Peyer's patch (tissue), 4 donors: Measurements from ENCODE around the gene TAF12. TPM values are rescaled to one million over a fixed set of nuclear protein-coding genes. Genes with fewer than 3 reads are reported as not detected.
"Not testable (repeated sequence)": the region's sequence is repeated elsewhere in the genome, so short reads cannot be mapped to it uniquely, and the experiment has no call there.

ENCODE experiments used
- DNase-seq, 3 donors: peaks; one replicate each; pipeline ENCODE4 v3.0.0-alpha.2; 2017 to 2019
- H3K27ac ChIP-seq, 4 donors: fragments of 200-600 bp; sonication (generic); one replicate each; pipeline ENCODE4 v1.5.1; 2016 to 2019
- H3K27me3 ChIP-seq, 2 donors: fragments of 200-600 bp; sonication (generic); one replicate each; pipeline ENCODE4 v1.5.1; 2019
- H3K36me3 ChIP-seq, 3 donors: fragments of 200-600 bp; sonication (generic); one replicate each; pipeline ENCODE4 v1.5.1; 2016 to 2019
- H3K4me1 ChIP-seq, 4 donors: fragments of 200-600 bp; sonication (generic); one replicate each; pipeline ENCODE4 v1.5.1; 2016 to 2019
- H3K4me3 ChIP-seq, 4 donors: fragments of 200-600 bp; sonication (generic); 1 replicate in 3 of 4; 2 replicates in 1 of 4; pipeline ENCODE4 v1.5.1; 2016 to 2019; ENCODE audit warnings: mild to moderate bottlenecking in 1 of 4
- H3K9me3 ChIP-seq, 4 donors: fragments of 200-600 bp; sonication (generic); one replicate each; pipeline ENCODE4 v1.5.1; 2016 to 2019; ENCODE audit warnings: mild to moderate bottlenecking in 1 of 4
- CTCF ChIP-seq, 6 experiments: fragments of 450-650 bp in 4 of 6; fragments of 200-600 bp in 2 of 6; sonication (generic) in 1 of 6; IDR thresholded peaks; one replicate each; pipeline ENCODE4 v1.5.1; 2017 to 2019; ENCODE audit warnings: antibody characterized with exemption in 6 of 6, mild to moderate bottlenecking in 3 of 6, moderate library complexity in 1 of 6
- POLR2A ChIP-seq, 2 donors: fragments of 450-650 bp; IDR thresholded peaks; one replicate each; pipeline ENCODE4 v1.5.1; 2017; ENCODE audit warnings: antibody characterized with exemption in 2 of 2, mild to moderate bottlenecking in 2 of 2, moderate library complexity in 2 of 2
- total RNA-seq, 4 donors: library from RNA; depleted of rRNA; stranded (reverse); fragments of >200 nt; gene quantifications; one replicate each; pipeline ENCODE4 v1.1.0, GENCODE V29; 2016

Gene TAF12
- total RNA-seq, 4 donors from 2014 or later: 12.2 to 34.7 (median 14.6) TPM

GRCh38 chr1:28602536-28603439 is 40.1 kb downstream of the TAF12 start:
- peaks cover 0 to 57% (median 0%) of the 10 kb centered on the region in 3 donors for H3K36me3 ChIP-seq
- TF ChIP-seq CTCF (IDR thresholded peaks at IDR 0.05) (peak; percentile 25 to 84 (median 62)), POLR2A (IDR thresholded peaks at IDR 0.05) (no peak)
- no peak overlapping the region for H3K27ac ChIP-seq
- no peaks in the 10 kb centered on the region for H3K27me3 ChIP-seq
- H3K9me3 ChIP-seq: no peaks in the 10 kb centered on the region
- H3K4me3 ChIP-seq: no peak overlapping the region
- DNase-seq: peak in 2 of 3 donors; percentile 29 to 77
- no peaks in the 10 kb centered on the region for H3K4me1 ChIP-seq

DNA sequence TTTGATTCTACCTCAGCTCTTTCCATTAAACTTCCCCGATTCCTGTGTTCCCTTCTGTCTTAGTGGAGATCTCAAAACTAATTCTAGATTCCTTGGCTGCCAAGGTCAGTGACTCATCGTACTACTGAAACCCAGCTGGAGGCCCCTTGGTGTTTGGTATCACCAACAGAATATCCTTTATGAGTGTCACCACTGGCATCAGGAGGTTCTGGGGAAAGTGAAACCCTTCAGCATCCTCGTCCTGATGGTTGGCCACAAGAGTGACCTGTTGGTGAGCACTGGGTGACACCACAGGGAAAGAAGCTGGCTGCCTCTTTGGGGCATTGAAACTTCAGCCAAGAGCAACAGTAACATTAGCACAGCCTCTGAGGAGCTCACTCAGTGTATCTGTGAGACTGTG is 41.2 kb downstream of the TAF12 start:
- Histone ChIP-seq H3K4me1 (no peaks in the 10 kb centered on the region), H3K27me3 (no peaks in the 10 kb centered on the region), H3K36me3 (peaks cover 0 to 46% (median 0%) of the 10 kb centered on the region in 3 donors), H3K27ac (no peak overlapping the region), H3K9me3 (no peaks in the 10 kb centered on the region), H3K4me3 (no peak overlapping the region)
- TF ChIP-seq POLR2A (IDR thresholded peaks at IDR 0.05): no peak
- TF ChIP-seq CTCF (IDR thresholded peaks at IDR 0.05): no peak
- no peak for DNase-seq

GRCh38 chr1:28596276-28596675 is 46.6 kb downstream of the TAF12 start:
- H3K4me3 ChIP-seq, H3K4me1 ChIP-seq, DNase-seq, H3K9me3 ChIP-seq, H3K27me3 ChIP-seq, H3K27ac ChIP-seq, H3K36me3 ChIP-seq: not testable (repeated sequence)

DNA sequence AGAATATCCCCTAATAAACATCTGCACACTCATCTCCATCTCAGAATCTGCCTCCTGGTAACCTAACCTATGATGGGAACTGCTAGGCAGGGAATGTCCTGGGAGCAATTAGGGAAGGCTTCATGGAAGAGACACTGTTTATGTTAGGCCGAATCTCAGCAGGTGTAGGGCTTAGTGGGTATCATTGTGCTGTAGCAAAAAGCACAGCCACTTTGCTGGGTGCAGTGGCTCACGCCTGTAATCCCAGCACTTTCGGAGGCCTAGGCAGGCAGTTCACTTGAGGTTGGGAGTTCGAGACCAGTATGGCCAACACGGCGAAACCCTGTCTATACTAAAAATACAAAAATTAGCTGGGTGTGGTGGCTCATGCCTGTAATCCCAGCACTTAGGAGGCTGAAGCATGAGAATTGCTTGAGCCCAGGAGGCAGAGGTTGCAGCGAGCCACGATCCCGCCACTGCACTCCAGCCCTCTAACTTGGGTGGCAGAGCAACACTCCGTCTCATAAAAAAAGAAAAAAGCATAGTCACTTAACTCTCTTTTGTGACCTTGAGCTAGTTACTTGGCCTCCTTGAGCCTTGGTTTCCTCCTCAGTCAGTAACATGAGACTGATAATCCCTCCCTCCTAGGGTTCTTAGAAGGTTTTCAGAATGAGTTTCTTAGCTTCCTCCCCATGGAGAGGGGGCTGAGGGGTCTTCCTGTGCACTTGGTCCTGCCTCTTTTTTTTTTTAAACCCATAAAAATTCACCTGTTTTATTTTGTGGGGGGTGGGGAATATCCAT is 47.3 kb downstream of the TAF12 start:
- no peak for DNase-seq
- Histone ChIP-seq H3K9me3 (no peaks in the 10 kb centered on the region), H3K4me3 (no peak overlapping the region), H3K4me1 (peaks cover 0 to 7% (median 0%) of the 10 kb centered on the region in 4 donors), H3K36me3 (no peaks in the 10 kb centered on the region), H3K27me3 (no peaks in the 10 kb centered on the region), H3K27ac (no peak overlapping the region)
- TF ChIP-seq CTCF (IDR thresholded peaks at IDR 0.05): no peak
- TF ChIP-seq POLR2A (IDR thresholded peaks at IDR 0.05): no peak

DNA sequence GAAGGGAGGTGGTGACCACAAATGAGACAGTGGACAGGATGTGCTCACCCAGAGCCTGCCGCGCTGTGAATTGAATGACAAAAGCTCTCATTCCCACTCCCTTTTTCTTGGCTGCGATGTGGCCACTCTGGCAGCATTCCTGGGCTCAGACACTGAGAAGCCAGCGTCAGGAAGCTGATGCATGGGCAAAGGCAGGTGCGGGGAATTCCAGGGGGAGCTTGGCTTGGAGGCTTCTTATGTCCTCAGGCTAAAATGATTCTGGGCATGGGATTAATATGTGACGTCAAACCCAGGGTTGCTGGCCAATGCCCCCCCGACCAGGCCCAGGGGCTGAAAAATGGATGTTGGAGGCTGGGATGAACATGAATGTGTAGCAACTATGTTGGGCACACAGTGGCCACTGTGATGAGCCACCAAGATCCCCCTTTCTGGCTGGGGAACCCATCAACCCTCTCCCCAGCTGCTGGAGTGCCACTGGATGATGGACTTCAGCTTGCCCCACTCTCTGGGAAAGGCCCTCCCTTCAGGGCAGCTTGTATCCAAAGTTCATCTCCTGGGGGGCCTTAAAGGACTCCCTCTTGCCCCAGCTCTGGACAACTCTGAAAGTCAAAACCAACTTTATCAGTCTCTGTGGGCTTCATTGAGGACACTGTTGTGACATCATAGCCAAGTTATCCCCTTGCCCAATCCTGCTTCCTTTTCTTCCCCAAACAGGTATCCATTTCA is 48.0 kb downstream of the TAF12 start:
- not testable (repeated sequence) for H3K9me3 ChIP-seq, DNase-seq, H3K27me3 ChIP-seq, H3K36me3 ChIP-seq, H3K27ac ChIP-seq, H3K4me3 ChIP-seq
- H3K4me1 ChIP-seq: peaks cover 0 to 14% (median 0%) of the 10 kb centered on the region in 4 donors

GRCh38 chr1:28593988-28594356 is 48.9 kb downstream of the TAF12 start:
- H3K36me3 ChIP-seq, H3K27me3 ChIP-seq, H3K9me3 ChIP-seq, H3K27ac ChIP-seq, H3K4me3 ChIP-seq, DNase-seq: not testable (repeated sequence)
- H3K4me1 ChIP-seq: peaks cover 0 to 17% (median 0%) of the 10 kb centered on the region in 4 donors
